Upper lobe of left lung (tissue), 4 donors: ENCODE measurements around the gene LRRC30.

ENCODE experiments used
- POLR2A ChIP-seq, 4 donors: fragments of 450-650 bp; IDR thresholded peaks; one replicate each; pipeline ENCODE4 v1.5.1; 2016 to 2017; ENCODE audit warnings: antibody characterized with exemption in 4 of 4, mild to moderate bottlenecking in 2 of 4
- POLR2AphosphoS5 ChIP-seq, 2 donors: sonication (generic); formaldehyde crosslinking; IDR thresholded peaks; one replicate each; pipeline ENCODE4 v1.5.1; 2017; ENCODE audit warnings: antibody characterized with exemption in 2 of 2
- TF ChIP-seq, protein P1 (sequence below), 6 experiments: fragments of 450-650 bp in 4 of 6; fragments of 200-600 bp in 2 of 6; sonication (generic) in 2 of 6; IDR thresholded peaks; one replicate each; pipeline ENCODE4 v1.5.1; 2016 to 2019; ENCODE audit warnings: antibody characterized with exemption in 6 of 6

- TF ChIP-seq, protein P1, sequence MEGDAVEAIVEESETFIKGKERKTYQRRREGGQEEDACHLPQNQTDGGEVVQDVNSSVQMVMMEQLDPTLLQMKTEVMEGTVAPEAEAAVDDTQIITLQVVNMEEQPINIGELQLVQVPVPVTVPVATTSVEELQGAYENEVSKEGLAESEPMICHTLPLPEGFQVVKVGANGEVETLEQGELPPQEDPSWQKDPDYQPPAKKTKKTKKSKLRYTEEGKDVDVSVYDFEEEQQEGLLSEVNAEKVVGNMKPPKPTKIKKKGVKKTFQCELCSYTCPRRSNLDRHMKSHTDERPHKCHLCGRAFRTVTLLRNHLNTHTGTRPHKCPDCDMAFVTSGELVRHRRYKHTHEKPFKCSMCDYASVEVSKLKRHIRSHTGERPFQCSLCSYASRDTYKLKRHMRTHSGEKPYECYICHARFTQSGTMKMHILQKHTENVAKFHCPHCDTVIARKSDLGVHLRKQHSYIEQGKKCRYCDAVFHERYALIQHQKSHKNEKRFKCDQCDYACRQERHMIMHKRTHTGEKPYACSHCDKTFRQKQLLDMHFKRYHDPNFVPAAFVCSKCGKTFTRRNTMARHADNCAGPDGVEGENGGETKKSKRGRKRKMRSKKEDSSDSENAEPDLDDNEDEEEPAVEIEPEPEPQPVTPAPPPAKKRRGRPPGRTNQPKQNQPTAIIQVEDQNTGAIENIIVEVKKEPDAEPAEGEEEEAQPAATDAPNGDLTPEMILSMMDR (IDR thresholded peaks at IDR 0.05), result no peak
- TF ChIP-seq POLR2AphosphoS5 (IDR thresholded peaks at IDR 0.05), result peak; percentile 74
- TF ChIP-seq POLR2A (IDR thresholded peaks at IDR 0.05), result no peak
These were observed 42.5 kb downstream of the LRRC30 start for GRCh38 chr18:7273301-7273921.
